Prostate gland (tissue), 2 donors: ENCODE results near the gene PCDHGA11. TPM values are rescaled to one million over a fixed set of nuclear protein-coding genes. Genes with fewer than 3 reads are reported as not detected.
"Not testable (repeated sequence)": the region's sequence is repeated elsewhere in the genome, so short reads cannot be mapped to it uniquely, and the experiment has no call there.

Experiments
- DNase-seq: peaks from one replicate; pipeline ENCODE4 v3.0.0-alpha.2; 2019; ENCODE audit warnings: low spot score
- H3K27ac ChIP-seq, 2 donors: fragments of 200-600 bp; sonication (generic); 2 replicates each; pipeline ENCODE4 v1.5.1; 2017 to 2019
- H3K27me3 ChIP-seq: fragments of 200-600 bp; sonication (generic); replicated peaks from 2 replicates; pipeline ENCODE4 v1.5.1; 2019; ENCODE audit not compliant: insufficient read depth
- H3K36me3 ChIP-seq, 2 donors: fragments of 200-600 bp; sonication (generic); 1 replicate in 1 of 2; 2 replicates in 1 of 2; pipeline versions ENCODE4 v1.5.1 to v1.8.1; 2017 to 2019
- H3K4me1 ChIP-seq: fragments of 200-600 bp; sonication (generic); replicated peaks from 2 replicates; pipeline ENCODE4 v1.5.1; 2019
- H3K4me3 ChIP-seq, 2 donors: fragments of 200-600 bp; sonication (generic); 2 replicates each; pipeline ENCODE4 v1.5.1; 2017 to 2019
- H3K9me3 ChIP-seq: fragments of 200-600 bp; sonication (generic); 2 replicates; pipeline ENCODE4 v1.5.1; 2017
- POLR2A ChIP-seq: fragments of 450-650 bp; IDR thresholded peaks from one replicate; pipeline ENCODE4 v1.6.1; 2016; ENCODE audit warnings: antibody characterized with exemption, mild to moderate bottlenecking
- POLR2AphosphoS5 ChIP-seq: sonication (generic); formaldehyde crosslinking; IDR thresholded peaks from one replicate; pipeline ENCODE4 v1.6.1; 2017; ENCODE audit warnings: antibody characterized with exemption
- WGBS: methylation state at CpG from one replicate; pipeline ENCODE4 v1.1.5; 2018; 5-methylcytosine and 5-hydroxymethylcytosine counted together
- intact Hi-C: fragments of 100-400 bp; cut with DNase I; formaldehyde crosslinking; loops from one replicate; pipeline ENCODE4 v1.14.2; 2022
- total RNA-seq, 2 donors: library from RNA; depleted of rRNA; stranded (reverse); fragments of >200 nt; gene quantifications; one replicate each; pipeline ENCODE4 v1.1.0, GENCODE V29; 2016
- TF ChIP-seq, protein P1 (sequence below), 4 experiments: fragments of 200-600 bp in 2 of 4; fragments of 450-650 bp in 2 of 4; sonication (generic) in 2 of 4; IDR thresholded peaks; 1 replicate in 3 of 4; 2 replicates in 1 of 4; pipeline ENCODE4 v1.5.1; 2016 to 2019; ENCODE audit warnings: antibody characterized with exemption in 4 of 4, mild to moderate bottlenecking in 2 of 4, moderate library complexity in 2 of 4

PCDHGA11 gene
- total RNA-seq, 2 donors from 2014 or later = 2.9 to 3.4 TPM

DNA sequence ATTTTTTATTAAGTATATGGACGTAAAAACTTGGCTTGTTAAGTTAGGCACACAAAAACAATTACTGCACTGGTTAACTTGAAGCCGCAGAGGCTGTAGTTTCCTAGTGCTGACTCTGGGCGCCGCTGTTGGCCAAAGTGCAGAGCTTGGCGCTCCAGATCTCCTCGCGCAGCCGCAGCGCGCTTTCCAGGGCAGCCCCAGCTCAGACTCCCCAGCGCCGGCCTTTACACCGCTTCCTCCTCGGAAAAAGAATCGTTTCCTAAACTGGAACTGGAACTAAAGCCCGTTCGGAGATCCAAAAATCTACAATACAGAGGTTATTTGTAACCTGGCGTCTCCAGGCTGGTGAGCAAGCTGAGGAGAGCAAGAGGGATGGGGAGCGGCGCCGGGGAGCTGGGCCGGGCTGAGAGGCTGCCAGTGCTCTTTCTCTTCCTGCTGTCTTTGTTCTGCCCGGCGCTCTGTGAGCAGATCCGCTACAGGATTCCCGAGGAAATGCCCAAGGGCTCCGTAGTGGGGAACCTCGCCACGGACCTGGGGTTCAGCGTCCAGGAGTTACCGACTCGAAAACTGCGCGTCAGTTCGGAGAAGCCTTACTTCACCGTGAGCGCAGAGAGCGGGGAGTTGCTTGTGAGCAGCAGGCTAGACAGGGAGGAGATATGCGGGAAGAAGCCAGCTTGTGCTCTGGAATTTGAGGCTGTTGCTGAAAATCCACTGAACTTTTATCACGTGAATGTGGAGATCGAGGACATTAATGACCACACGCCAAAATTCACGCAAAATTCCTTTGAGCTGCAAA is 22.9 kb upstream of the PCDHGA11 start, which contains the start of gene PCDHGB5:
Gene PCDHGB5 (plus strand): TSS at position 192 of the 796 bp plus-strand sequence. CDS start 181 bp downstream, at position 373.
- H3K27me3 ChIP-seq, H3K4me1 ChIP-seq, H3K36me3 ChIP-seq, H3K27ac ChIP-seq, H3K9me3 ChIP-seq, intact Hi-C loops, DNase-seq: not testable (repeated sequence)
- TF ChIP-seq, protein P1, sequence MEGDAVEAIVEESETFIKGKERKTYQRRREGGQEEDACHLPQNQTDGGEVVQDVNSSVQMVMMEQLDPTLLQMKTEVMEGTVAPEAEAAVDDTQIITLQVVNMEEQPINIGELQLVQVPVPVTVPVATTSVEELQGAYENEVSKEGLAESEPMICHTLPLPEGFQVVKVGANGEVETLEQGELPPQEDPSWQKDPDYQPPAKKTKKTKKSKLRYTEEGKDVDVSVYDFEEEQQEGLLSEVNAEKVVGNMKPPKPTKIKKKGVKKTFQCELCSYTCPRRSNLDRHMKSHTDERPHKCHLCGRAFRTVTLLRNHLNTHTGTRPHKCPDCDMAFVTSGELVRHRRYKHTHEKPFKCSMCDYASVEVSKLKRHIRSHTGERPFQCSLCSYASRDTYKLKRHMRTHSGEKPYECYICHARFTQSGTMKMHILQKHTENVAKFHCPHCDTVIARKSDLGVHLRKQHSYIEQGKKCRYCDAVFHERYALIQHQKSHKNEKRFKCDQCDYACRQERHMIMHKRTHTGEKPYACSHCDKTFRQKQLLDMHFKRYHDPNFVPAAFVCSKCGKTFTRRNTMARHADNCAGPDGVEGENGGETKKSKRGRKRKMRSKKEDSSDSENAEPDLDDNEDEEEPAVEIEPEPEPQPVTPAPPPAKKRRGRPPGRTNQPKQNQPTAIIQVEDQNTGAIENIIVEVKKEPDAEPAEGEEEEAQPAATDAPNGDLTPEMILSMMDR (IDR thresholded peaks at IDR 0.05) = peak in 3 of 4 experiments; percentile 40 to 54 (median 48)
- WGBS = 6% methylated on average over 25 of the region's 43 CpGs
- peak within 1 kb of the TSS in 1 of 2 donors; percentile 28 for H3K4me3 ChIP-seq

DNA sequence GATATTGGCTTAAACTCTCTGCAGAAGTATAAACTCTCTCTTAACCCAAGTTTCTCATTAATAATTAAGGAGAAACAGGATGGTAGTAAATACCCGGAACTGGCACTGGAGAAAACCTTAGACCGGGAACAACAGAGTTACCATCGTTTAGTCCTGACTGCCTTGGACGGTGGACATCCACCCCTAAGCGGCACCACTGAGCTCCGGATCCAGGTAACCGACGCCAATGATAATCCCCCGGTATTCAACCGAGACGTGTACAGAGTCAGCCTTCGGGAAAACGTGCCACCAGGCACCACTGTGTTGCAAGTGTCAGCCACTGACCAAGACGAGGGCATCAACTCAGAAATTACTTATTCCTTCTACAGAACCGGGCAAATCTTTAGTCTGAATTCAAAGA is 22.2 kb upstream of the PCDHGA11 start:
- TF ChIP-seq, protein P1 (IDR thresholded peaks at IDR 0.05) = no peak
- TF ChIP-seq POLR2AphosphoS5 (no peak), POLR2A (no peak)
- no peak overlapping the region for H3K4me3 ChIP-seq
- intact Hi-C loops = no loop called here
- peaks cover 2% of the 10 kb centered on the region for H3K27me3 ChIP-seq
- peaks cover 10% of the 10 kb centered on the region for H3K9me3 ChIP-seq
- no peaks in the 10 kb centered on the region for H3K36me3 ChIP-seq
- DNase-seq = no peak
- 22% methylated on average over 15 of the region's 15 CpGs for WGBS
- H3K27ac ChIP-seq = no peak overlapping the region
- no peaks in the 10 kb centered on the region for H3K4me1 ChIP-seq

DNA sequence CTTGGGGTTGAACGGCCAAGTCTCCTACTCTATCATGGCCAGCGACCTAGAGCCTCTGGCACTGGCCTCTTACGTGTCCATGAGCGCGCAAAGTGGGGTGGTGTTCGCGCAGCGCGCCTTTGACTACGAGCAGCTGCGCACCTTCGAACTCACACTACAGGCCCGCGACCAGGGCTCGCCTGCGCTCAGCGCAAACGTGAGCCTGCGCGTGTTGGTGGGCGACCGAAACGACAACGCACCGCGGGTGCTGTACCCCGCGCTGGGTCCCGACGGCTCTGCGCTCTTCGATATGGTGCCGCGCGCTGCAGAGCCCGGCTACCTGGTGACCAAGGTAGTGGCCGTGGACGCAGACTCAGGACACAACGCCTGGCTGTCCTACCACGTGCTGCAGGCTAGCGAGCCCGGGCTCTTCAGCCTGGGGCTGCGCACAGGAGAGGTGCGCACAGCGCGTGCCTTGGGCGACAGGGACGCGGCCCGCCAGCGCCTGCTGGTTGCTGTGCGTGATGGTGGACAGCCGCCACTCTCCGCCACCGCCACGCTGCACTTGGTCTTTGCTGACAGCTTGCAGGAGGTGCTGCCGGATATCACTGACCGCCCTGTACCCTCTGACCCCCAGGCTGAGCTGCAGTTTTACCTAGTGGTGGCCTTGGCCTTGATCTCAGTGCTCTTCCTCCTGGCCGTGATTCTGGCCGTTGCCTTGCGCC is 21.1 kb upstream of the PCDHGA11 start:
- 20% methylated on average over 56 of the region's 61 CpGs for WGBS
- intact Hi-C loops = no loop called here
- no peaks in the 10 kb centered on the region for H3K4me1 ChIP-seq
- H3K27ac ChIP-seq = no peak overlapping the region
- DNase-seq = no peak
- peaks cover 10% of the 10 kb centered on the region for H3K9me3 ChIP-seq
- TF ChIP-seq, protein P1 (IDR thresholded peaks at IDR 0.05) = no peak
- TF ChIP-seq POLR2AphosphoS5 = no peak
- TF ChIP-seq POLR2A = no peak
- H3K27me3 ChIP-seq = peaks cover under 1% of the 10 kb centered on the region
- no peaks in the 10 kb centered on the region for H3K36me3 ChIP-seq
- no peak overlapping the region for H3K4me3 ChIP-seq

DNA sequence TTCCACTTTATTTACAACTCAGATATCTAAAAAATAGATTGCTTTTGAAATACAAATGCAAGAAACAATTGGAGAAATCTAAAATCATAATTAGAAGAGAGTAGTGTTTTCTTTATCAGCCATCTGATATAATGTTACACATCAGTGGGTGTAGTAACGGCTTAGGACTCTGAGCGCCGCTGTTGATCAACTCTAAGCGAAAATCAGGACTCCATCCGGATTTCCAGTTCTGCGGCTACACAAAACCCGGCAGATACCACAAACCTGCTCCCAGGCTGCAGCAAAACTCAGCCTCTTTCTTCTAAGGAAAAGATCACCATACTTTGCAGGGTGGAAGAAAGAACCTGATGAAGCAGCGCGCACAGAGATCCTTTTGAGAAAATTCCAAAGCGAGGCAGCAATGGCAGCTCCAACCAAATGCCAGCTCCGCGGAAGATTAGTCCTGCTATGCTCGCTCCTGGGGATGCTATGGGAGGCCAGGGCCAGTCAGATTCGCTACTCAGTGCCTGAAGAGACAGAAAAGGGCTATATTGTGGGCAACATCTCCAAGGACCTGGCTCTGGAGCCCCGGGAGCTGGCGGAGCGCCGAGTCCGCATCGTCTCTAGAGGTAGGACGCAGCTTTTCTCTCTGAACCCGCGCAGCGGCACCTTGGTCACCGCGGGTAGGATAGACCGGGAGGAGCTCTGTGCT is 18.2 kb upstream of the PCDHGA11 start, which contains the start of gene PCDHGA9:
Gene PCDHGA9 (plus strand): TSS at position 226 of the 691 bp plus-strand sequence. CDS start 175 bp downstream, at position 401.
- H3K4me3 ChIP-seq = peak within 1 kb of the TSS in 1 of 2 donors; percentile 8
- no peaks in the 10 kb centered on the region for H3K36me3 ChIP-seq
- TF ChIP-seq, protein P1 (IDR thresholded peaks at IDR 0.05) = peak in 2 of 4 experiments; percentile 28 to 37
- TF ChIP-seq POLR2AphosphoS5 = no peak
- H3K4me1 ChIP-seq = no peaks in the 10 kb centered on the region
- WGBS = 14% methylated on average over 27 of the region's 27 CpGs
- intact Hi-C loops = no loop called here
- no peak for DNase-seq
- peaks cover 10% of the 10 kb centered on the region for H3K9me3 ChIP-seq
- H3K27me3 ChIP-seq = no peaks in the 10 kb centered on the region
- H3K27ac ChIP-seq = no peak within 1 kb of the TSS
